Retina (tissue), 1 donor: ENCODE results near the gene FBXL14.
A peak's percentile ranks its signal among the peaks of the same experiment; 100 is the strongest.

Source experiments
- DNase-seq: peaks from one replicate; pipeline ENCODE4 v3.0.0-alpha.2; 2016

Gene FBXL14

GRCh38 chr12:1593174-1594005 lies 991 bp downstream of the FBXL14 start:
- peak; percentile 82 for DNase-seq

- DNase-seq = peak; percentile 79
Measured at GRCh38 chr12:1592444-1593173, 1.8 kb downstream of the FBXL14 start.

GRCh38 chr12:1591543-1591942 lies 2.8 kb downstream of the FBXL14 start:
- DNase-seq = no peak

- no peak for DNase-seq
Measured at GRCh38 chr12:1591034-1591433, 3.3 kb downstream of the FBXL14 start.

- DNase-seq = peak; percentile 78
Measured at GRCh38 chr12:1590221-1590979, 4.0 kb downstream of the FBXL14 start.

GRCh38 chr12:1588575-1588947 lies 5.8 kb downstream of the FBXL14 start:
- no peak for DNase-seq

GRCh38 chr12:1587927-1588574 lies 6.3 kb downstream of the FBXL14 start:
- no peak for DNase-seq

GRCh38 chr12:1584326-1584725 lies 10.1 kb downstream of the FBXL14 start:
- peak; percentile 42 for DNase-seq

GRCh38 chr12:1583421-1584078 lies 10.8 kb downstream of the FBXL14 start:
- peak; percentile 78 for DNase-seq

GRCh38 chr12:1582709-1583050 lies 11.7 kb downstream of the FBXL14 start:
- DNase-seq = no peak

- DNase-seq = no peak
Measured at GRCh38 chr12:1581973-1582708, 12.2 kb downstream of the FBXL14 start.

- DNase-seq = peak; percentile 77
Measured at GRCh38 chr12:1580526-1580925, 13.9 kb downstream of the FBXL14 start.

GRCh38 chr12:1579651-1580435 lies 14.5 kb downstream of the FBXL14 start:
- no peak for DNase-seq

GRCh38 chr12:1576410-1577241 lies 17.8 kb downstream of the FBXL14 start:
- DNase-seq = peak; percentile 56

GRCh38 chr12:1575408-1576401 lies 18.7 kb downstream of the FBXL14 start:
- DNase-seq = peak; percentile 53

GRCh38 chr12:1574865-1575259 lies 19.5 kb downstream of the FBXL14 start:
- DNase-seq = no peak

GRCh38 chr12:1573960-1574864 lies 20.2 kb downstream of the FBXL14 start:
- DNase-seq = no peak

- no peak for DNase-seq
Measured at GRCh38 chr12:1572731-1573130, 21.6 kb downstream of the FBXL14 start.
